ENCODE results near the gene TEDC2.

The TEDC2 gene

GRCh38 chr16:2473999-2474876, 14.3 kb downstream of the TEDC2 start:
- peak overlapping the region; percentile 74 for H3K4me3 ChIP-seq (ENCODE audit: low read depth, low read length)
- no peak for TF ChIP-seq CTCF (IDR thresholded peaks at IDR 0.05; ENCODE audit: low read depth, low read length)

- peak within 1 kb of the TSS; percentile 74 for H3K4me3 ChIP-seq (ENCODE audit: low read depth, low read length)
- TF ChIP-seq CTCF (IDR thresholded peaks at IDR 0.05; ENCODE audit: low read depth, low read length): no peak
These were observed 15.0 kb downstream of the TEDC2 start, which contains the start of gene TBC1D24 for GRCh38 chr16:2474877-2475412. Gene TBC1D24 (plus strand): TSS chr16:2475127. CDS start chr16:2496149, 21,022 bp downstream.

GRCh38 chr16:2475413-2476344, 15.8 kb downstream of the TEDC2 start:
- peak overlapping the region; percentile 68 for H3K4me3 ChIP-seq (ENCODE audit: low read depth, low read length)
- no peak for TF ChIP-seq CTCF (IDR thresholded peaks at IDR 0.05; ENCODE audit: low read depth, low read length)

- TF ChIP-seq CTCF (IDR thresholded peaks at IDR 0.05; ENCODE audit: low read depth, low read length): no peak
These were observed 16.4 kb downstream of the TEDC2 start for GRCh38 chr16:2476345-2476720.

GRCh38 chr16:2476741-2477140, 16.8 kb downstream of the TEDC2 start:
- TF ChIP-seq CTCF (IDR thresholded peaks at IDR 0.05; ENCODE audit: low read depth, low read length): no peak
- no peak overlapping the region for H3K4me3 ChIP-seq (ENCODE audit: low read depth, low read length)

More at GRCh38 chr16:2476345-2476720, 16.4 kb downstream of the TEDC2 start:
- no peak overlapping the region for H3K4me3 ChIP-seq (ENCODE audit: low read depth, low read length)

GRCh38 chr16:2477327-2477726, 17.4 kb downstream of the TEDC2 start:
- no peak overlapping the region for H3K4me3 ChIP-seq (ENCODE audit: low read depth, low read length)
- no peak for TF ChIP-seq CTCF (IDR thresholded peaks at IDR 0.05; ENCODE audit: low read depth, low read length)

Measured in WI38 (cell line).